ENCODE results near the gene CCSAP.

CCSAP gene

GRCh38 chr1:229287267-229287666 is 55.6 kb downstream of the CCSAP start:
- H3K4me3 ChIP-seq (ENCODE audit: low read depth, low read length): no peak overlapping the region
- TF ChIP-seq, protein P1, sequence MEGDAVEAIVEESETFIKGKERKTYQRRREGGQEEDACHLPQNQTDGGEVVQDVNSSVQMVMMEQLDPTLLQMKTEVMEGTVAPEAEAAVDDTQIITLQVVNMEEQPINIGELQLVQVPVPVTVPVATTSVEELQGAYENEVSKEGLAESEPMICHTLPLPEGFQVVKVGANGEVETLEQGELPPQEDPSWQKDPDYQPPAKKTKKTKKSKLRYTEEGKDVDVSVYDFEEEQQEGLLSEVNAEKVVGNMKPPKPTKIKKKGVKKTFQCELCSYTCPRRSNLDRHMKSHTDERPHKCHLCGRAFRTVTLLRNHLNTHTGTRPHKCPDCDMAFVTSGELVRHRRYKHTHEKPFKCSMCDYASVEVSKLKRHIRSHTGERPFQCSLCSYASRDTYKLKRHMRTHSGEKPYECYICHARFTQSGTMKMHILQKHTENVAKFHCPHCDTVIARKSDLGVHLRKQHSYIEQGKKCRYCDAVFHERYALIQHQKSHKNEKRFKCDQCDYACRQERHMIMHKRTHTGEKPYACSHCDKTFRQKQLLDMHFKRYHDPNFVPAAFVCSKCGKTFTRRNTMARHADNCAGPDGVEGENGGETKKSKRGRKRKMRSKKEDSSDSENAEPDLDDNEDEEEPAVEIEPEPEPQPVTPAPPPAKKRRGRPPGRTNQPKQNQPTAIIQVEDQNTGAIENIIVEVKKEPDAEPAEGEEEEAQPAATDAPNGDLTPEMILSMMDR (IDR thresholded peaks at IDR 0.05; ENCODE audit: low read depth, low read length): no peak
- peaks cover 19% of the 10 kb centered on the region for H3K36me3 ChIP-seq
- no peak for DNase-seq
- H3K4me1 ChIP-seq: peaks cover 7% of the 10 kb centered on the region
- no peaks in the 10 kb centered on the region for H3K9me3 ChIP-seq
- H3K27me3 ChIP-seq: no peaks in the 10 kb centered on the region

GRCh38 chr1:229286099-229286766 is 56.6 kb downstream of the CCSAP start:
- Histone ChIP-seq H3K4me1 (peaks cover 7% of the 10 kb centered on the region), H3K9me3 (no peaks in the 10 kb centered on the region), H3K27me3 (no peaks in the 10 kb centered on the region), H3K4me3 (ENCODE audit: low read depth, low read length) (no peak overlapping the region), H3K36me3 (peaks cover 15% of the 10 kb centered on the region)
- DNase-seq: no peak
- TF ChIP-seq, protein P1 (IDR thresholded peaks at IDR 0.05; ENCODE audit: low read depth, low read length): no peak

DNA sequence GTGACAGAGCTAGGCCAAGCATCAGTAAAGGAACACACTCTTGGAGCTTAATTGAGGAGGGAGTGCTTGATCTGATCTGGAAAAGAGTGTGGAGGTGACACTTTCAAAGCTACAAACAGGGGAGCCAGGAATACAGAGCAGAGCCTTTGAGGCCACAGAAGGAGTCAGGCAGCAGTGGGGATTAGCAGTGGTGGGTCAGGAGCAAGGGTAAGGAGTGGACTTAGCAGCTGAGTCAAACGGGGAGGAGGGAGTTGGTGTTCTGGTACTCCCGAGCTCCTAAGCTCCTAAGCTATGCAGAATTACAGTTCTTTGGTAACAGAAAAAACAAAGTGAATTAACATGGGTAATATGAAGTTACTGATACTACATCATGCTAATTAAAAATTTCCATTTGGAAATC is 57.4 kb downstream of the CCSAP start:
- H3K4me3 ChIP-seq (ENCODE audit: low read depth, low read length): no peak overlapping the region
- peaks cover 7% of the 10 kb centered on the region for H3K4me1 ChIP-seq
- TF ChIP-seq, protein P1 (IDR thresholded peaks at IDR 0.05; ENCODE audit: low read depth, low read length): no peak
- no peak for DNase-seq
- no peaks in the 10 kb centered on the region for H3K27me3 ChIP-seq
- no peaks in the 10 kb centered on the region for H3K9me3 ChIP-seq
- H3K36me3 ChIP-seq: peaks cover 10% of the 10 kb centered on the region; the same call in 1 of the 2 replicates

GRCh38 chr1:229284887-229285286 is 58.0 kb downstream of the CCSAP start:
- TF ChIP-seq, protein P1 (IDR thresholded peaks at IDR 0.05; ENCODE audit: low read depth, low read length): no peak
- Histone ChIP-seq H3K4me1 (peaks cover 7% of the 10 kb centered on the region), H3K9me3 (no peaks in the 10 kb centered on the region), H3K4me3 (ENCODE audit: low read depth, low read length) (no peak overlapping the region), H3K27me3 (no peaks in the 10 kb centered on the region), H3K36me3 (peaks cover 9% of the 10 kb centered on the region; the same call in 1 of the 2 replicates)
- DNase-seq: no peak

- H3K4me3 ChIP-seq (ENCODE audit: low read depth, low read length): no peak overlapping the region
- H3K36me3 ChIP-seq: no peaks in the 10 kb centered on the region
- no peak for DNase-seq
- H3K4me1 ChIP-seq: peaks cover 7% of the 10 kb centered on the region
- no peaks in the 10 kb centered on the region for H3K27me3 ChIP-seq
- TF ChIP-seq, protein P1 (IDR thresholded peaks at IDR 0.05; ENCODE audit: low read depth, low read length): no peak
- no peaks in the 10 kb centered on the region for H3K9me3 ChIP-seq
These were observed 59.6 kb downstream of the CCSAP start for GRCh38 chr1:229283183-229283611.

DNA sequence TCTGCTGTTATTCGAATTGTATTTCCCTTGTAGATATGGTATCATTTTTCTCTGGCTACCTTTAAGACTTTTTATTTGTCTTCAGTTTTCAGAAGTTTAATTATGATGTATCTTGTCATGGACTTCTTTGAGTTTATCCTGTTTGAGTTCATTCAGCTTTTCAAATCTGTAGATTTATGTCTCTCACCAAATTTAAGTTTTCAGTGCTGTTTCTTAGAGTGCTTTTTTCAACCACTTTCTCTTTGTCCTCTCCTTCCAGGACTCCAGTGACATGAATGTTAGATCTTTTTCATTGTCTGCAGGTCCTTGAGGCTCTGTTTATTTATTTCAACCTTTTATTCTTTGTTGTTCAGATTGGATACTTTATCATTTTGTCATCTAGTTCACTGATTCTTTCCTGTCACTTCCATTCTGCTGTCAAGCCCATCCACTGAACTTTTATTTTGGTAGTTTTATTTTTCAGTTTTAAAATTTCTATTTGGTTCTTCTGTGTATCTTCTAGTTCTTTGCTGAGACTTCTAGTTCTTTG is 60.5 kb downstream of the CCSAP start:
- TF ChIP-seq, protein P1 (IDR thresholded peaks at IDR 0.05; ENCODE audit: low read depth, low read length): no peak
- Histone ChIP-seq H3K4me3 (ENCODE audit: low read depth, low read length) (no peak overlapping the region), H3K9me3 (no peaks in the 10 kb centered on the region), H3K27me3 (no peaks in the 10 kb centered on the region), H3K36me3 (no peaks in the 10 kb centered on the region), H3K4me1 (peaks cover 6% of the 10 kb centered on the region)
- no peak for DNase-seq
